ENCODE results near the gene DOHH.

The DOHH gene

DNA sequence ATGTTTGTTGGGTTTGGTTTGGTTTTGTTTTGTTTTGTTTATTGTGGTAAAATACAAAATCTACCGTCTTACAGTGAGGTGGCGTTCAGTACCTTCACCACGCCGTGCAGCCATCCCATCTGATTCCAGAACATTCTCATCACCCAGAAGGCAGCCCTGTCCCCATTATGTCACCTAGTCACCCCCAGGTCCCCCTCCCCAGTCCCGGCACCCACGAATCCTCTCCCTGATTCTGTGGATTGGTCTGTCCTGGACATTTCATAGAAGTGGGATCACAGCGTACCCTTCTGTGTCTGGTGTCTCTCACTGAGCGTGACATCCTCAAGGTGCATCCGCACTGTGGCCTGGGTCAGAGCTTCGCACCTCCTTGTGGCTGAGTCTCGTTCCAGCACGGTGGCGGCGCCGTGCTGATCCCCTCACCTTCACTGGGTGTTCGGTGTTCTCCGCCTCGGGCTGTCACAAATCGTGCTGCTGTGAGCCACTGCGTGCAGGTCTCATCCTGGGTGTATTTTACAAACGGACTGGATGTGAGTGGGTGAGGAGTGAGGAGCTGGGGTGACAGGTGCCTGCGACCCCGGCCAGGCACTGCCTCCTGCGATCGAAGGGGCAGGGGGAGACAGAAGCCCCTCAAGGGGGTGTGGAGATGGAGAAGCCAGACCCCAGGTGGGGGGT, 37.9 kb upstream of the DOHH start:
- Histone ChIP-seq H3K36me3 (replicated peaks) (peaks cover 38% of the 10 kb centered on the region), H3K4me3 (no peak overlapping the region), H3K9me3 (no peaks in the 10 kb centered on the region), H3K27me3 (ENCODE audit: low read depth) (no peaks in the 10 kb centered on the region), H3K4me1 (no peaks in the 10 kb centered on the region)
- DNase-seq (ENCODE audit: low spot score in 2 of 2) = no peak
- in situ Hi-C loops (cut with MboI; ENCODE audit: low sequenced_read_pairs) = no loop called here

DNA sequence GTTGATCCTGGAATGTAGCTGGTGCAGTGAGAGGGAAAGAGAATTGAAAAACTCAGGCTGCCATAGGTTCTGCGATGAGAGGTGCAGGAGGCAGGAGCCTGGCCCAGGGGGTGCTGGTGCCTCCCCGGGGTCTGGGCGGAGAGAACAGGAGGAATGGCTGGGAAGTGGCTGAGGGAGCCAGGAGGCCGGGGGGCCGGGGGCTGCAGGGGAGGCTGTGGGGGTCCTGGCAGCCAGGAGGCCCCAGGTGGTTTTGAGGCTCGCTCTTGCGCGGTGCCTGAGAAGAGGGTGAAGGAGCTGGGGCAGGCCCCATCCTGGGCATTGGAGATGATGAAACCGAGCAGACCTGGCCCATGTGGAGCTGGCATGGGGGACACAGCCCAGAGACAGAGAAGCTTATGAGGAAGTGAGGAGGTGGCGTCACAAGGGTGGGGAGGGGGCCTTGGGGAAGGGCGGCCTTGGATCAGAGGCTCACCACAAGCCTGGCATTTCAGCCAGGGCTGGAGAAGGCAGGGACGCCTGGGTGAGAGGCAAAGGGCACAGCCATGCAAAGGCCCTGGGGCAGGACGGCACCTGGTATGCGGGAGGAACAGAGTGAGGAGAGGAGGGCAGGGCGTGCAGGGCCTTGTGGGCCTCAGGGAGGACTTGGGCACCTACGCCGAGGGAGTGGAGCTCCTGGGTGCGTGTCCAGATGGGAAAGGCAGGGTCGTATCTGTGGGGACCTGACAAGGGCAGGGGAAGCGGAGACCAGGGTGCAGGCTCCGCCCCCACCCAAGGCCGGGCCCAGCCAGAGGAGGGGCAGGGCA, 37.2 kb upstream of the DOHH start:
- Histone ChIP-seq H3K4me1 (no peaks in the 10 kb centered on the region), H3K4me3 (no peak overlapping the region), H3K36me3 (replicated peaks) (peaks cover 43% of the 10 kb centered on the region), H3K27me3 (ENCODE audit: low read depth) (no peaks in the 10 kb centered on the region), H3K9me3 (no peaks in the 10 kb centered on the region)
- in situ Hi-C loops (cut with MboI; ENCODE audit: low sequenced_read_pairs) = no loop called here
- no peak for DNase-seq (ENCODE audit: low spot score in 2 of 2)

DNA sequence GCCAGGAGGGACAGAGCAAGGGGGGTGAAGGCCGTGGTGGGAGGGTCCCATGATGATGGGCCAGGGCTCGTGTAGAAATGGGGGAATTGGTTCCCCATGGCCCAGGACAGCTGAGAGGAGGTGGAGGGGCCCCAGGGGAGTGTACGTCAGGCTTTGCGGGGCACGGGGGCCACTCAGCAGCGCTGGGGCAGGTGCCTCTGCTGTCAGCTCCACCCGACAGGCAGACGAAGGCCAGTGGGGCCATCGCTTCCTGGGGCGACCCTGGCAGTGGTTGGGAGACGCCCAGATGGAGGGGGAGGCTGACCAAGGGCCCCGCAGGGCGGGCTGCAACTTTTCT, 36.6 kb upstream of the DOHH start:
- in situ Hi-C loops (cut with MboI; ENCODE audit: low sequenced_read_pairs) = no loop called here
- DNase-seq (ENCODE audit: low spot score in 2 of 2) = no peak
- Histone ChIP-seq H3K36me3 (replicated peaks) (peaks cover 48% of the 10 kb centered on the region), H3K27me3 (ENCODE audit: low read depth) (no peaks in the 10 kb centered on the region), H3K4me3 (no peak overlapping the region), H3K9me3 (no peaks in the 10 kb centered on the region), H3K4me1 (no peaks in the 10 kb centered on the region)

DNA sequence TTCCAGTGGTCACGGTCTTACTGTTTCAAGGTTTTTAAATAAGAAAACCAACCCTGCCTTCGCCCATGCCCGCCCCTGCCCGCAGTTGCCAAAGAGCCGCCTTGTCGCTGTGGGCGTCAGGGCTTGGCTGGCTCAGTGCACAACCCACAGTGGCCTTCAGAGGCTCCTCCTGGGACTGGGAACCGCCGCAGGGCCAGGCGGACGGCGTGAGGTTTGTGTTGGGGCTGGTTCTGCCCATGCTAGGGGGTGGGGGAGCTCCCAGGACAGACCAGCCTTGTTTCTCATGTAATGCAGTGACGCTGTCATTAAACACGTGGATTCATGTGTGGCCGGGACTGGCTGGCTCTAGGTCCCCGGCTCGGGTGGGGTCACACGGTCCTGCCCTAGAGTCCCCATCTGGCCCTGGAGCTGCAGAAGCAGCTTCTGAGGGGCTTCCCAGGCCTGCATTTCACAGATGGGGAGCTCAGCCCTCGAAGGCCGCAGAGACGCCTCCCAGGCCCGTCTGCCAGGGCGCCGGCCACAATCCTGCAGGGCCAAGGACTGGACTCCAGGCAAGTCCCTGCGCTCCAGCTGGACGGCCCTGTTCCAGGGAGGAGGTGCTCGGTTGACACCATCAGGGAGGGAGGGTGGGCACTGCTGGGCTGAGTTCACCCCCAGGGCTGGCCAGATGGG, 36.1 kb upstream of the DOHH start:
- Histone ChIP-seq H3K4me1 (no peaks in the 10 kb centered on the region), H3K9me3 (no peaks in the 10 kb centered on the region), H3K4me3 (no peak overlapping the region), H3K27me3 (ENCODE audit: low read depth) (no peaks in the 10 kb centered on the region), H3K36me3 (replicated peaks) (peaks cover 53% of the 10 kb centered on the region)
- in situ Hi-C loops (cut with MboI; ENCODE audit: low sequenced_read_pairs) = no loop called here
- DNase-seq (ENCODE audit: low spot score in 2 of 2) = no peak

DNA sequence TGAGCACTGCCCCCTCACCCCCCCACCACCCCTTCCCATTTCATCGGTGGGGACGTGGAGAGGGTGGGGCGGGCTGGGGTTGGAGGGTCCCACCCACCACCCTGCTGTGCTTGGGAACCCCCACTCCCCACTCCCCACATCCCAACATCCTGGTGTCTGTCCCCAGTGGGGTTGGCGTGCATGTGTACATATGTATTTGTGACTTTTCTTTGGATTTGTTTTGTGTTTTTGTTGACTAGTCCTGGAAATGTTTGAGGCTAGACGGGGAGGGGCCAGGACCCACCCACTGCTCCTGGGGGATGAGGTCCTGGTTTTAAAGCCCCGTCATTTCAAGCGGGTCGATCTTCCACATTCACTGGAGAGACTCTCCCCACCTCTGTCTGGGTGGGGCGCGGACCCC, 35.5 kb upstream of the DOHH start:
- H3K4me3 ChIP-seq = no peak overlapping the region
- H3K36me3 ChIP-seq (replicated peaks) = peaks cover 59% of the 10 kb centered on the region
- H3K9me3 ChIP-seq = no peaks in the 10 kb centered on the region
- no peaks in the 10 kb centered on the region for H3K27me3 ChIP-seq (ENCODE audit: low read depth)
- no peaks in the 10 kb centered on the region for H3K4me1 ChIP-seq
- DNase-seq (ENCODE audit: low spot score in 2 of 2) = no peak
- in situ Hi-C loops (cut with MboI; ENCODE audit: low sequenced_read_pairs) = no loop called here

DNA sequence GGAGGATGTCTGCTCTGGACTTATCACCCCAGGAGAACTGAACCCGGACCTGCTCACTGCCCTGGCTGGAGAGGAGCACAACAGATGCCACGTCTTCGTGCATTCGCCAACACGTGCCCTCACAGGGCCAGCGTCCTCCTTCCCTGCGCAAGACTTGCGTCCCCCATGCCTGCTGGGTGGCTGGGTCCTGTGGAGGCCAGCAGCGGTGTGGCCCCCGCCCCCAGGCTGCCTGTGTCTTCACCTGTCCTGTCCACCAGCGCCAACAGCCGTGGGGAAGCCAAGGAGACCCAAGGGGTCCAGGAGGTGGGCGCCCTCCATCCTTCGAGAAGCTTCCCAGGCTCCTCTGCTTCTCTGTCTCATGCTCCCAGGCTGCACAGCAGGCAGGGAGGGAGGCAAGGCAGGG, 35.1 kb upstream of the DOHH start:
- H3K4me3 ChIP-seq = no peak overlapping the region
- in situ Hi-C loops (cut with MboI; ENCODE audit: low sequenced_read_pairs) = no loop called here
- H3K9me3 ChIP-seq = no peaks in the 10 kb centered on the region
- no peaks in the 10 kb centered on the region for H3K4me1 ChIP-seq
- no peak for DNase-seq (ENCODE audit: low spot score in 2 of 2)
- H3K36me3 ChIP-seq (replicated peaks) = peaks cover 63% of the 10 kb centered on the region
- H3K27me3 ChIP-seq (ENCODE audit: low read depth) = no peaks in the 10 kb centered on the region

DNA sequence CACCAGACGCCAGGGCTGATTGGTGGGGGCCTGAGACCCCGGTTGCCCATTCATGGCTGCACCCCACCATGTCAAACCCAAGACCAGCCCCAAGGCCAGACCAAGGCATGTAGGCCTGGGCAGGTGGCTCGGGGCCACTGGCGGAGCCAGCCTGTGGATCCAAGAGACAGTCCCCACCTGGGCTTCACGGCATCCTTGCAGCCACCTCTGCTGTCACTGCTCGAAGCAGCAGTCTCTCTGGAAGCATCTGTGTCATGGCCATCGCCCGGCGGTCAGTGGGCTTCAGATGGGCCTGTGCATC, 34.7 kb upstream of the DOHH start:
- no peak overlapping the region for H3K4me3 ChIP-seq
- no peaks in the 10 kb centered on the region for H3K9me3 ChIP-seq
- no peaks in the 10 kb centered on the region for H3K4me1 ChIP-seq
- no peak for DNase-seq (ENCODE audit: low spot score in 2 of 2)
- H3K36me3 ChIP-seq (replicated peaks) = peaks cover 64% of the 10 kb centered on the region
- in situ Hi-C loops (cut with MboI; ENCODE audit: low sequenced_read_pairs) = no loop called here
- no peaks in the 10 kb centered on the region for H3K27me3 ChIP-seq (ENCODE audit: low read depth)

DNA sequence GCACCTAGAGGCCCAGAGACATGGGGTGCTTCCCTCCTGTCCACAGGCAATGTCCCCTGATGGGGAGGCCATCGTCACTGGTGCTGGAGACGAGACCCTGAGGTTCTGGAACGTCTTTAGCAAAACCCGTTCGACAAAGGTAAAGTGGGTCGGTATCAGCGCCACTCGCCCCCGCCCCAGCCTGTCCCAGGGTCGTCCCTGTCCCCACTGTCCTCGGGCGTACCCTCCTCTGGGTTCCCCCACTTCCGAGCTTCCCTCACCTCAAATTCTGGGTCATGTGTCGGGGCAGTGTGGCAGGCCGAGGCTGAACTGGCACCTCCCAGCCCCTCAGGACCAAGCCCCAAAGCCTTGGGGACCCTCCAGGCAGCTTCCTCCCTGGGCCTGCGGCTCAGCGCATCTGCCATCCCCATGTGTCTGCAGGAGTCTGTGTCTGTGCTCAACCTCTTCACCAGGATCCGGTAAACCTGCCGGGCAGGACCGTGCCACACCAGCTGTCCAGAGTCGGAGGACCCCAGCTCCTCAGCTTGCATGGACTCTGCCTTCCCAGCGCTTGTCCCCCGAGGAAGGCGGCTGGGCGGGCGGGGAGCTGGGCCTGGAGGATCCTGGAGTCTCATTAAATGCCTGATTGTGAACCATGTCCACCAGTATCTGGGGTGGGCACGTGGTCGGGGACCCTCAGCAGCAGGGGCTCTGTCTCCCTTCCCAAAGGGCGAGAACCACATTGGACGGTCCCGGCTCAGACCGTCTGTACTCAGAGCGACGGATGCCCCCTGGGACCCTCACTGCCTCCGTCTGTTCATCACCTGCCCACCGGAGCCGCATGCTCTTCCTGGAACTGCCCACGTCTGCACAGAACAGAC, 34.1 kb upstream of the DOHH start:
- DNase-seq (ENCODE audit: low spot score in 2 of 2) = no peak
- Histone ChIP-seq H3K27me3 (ENCODE audit: low read depth) (no peaks in the 10 kb centered on the region), H3K4me3 (no peak overlapping the region), H3K4me1 (no peaks in the 10 kb centered on the region), H3K36me3 (replicated peaks) (peaks cover 62% of the 10 kb centered on the region), H3K9me3 (no peaks in the 10 kb centered on the region)
- in situ Hi-C loops (cut with MboI; ENCODE audit: low sequenced_read_pairs) = no loop called here

DNA sequence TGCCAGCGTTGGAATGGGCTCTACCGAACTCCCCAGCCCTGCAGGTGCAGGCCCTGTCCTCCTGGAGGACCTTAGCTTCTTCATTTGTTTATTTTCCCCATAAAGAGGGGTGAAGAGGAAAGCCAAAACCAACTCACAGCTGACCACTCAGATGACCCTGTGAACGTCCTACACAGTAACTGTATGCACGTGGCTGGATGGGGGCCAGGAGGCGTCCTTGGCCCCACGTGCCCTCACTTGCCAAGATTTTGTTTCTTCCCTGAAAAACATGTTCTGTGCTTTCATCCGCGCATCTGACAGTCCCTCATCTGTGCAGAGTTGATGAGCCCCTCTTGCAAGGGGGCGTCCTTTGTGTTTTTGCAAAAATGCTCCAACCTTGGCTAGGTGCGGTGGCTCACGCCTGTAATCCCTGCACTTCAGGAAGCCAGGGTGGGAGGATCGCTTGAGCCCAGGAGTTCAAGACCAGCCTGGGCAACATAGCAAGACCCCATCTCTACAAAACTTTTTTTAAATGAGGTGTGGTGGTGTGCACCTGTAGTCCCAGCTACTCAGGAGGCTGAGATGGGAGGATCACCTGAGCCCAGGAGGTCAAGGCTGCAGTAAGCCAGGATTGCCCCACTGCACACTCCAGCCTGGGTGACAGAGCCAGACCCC, 33.2 kb upstream of the DOHH start:
- H3K4me1 ChIP-seq = no peaks in the 10 kb centered on the region

DNA sequence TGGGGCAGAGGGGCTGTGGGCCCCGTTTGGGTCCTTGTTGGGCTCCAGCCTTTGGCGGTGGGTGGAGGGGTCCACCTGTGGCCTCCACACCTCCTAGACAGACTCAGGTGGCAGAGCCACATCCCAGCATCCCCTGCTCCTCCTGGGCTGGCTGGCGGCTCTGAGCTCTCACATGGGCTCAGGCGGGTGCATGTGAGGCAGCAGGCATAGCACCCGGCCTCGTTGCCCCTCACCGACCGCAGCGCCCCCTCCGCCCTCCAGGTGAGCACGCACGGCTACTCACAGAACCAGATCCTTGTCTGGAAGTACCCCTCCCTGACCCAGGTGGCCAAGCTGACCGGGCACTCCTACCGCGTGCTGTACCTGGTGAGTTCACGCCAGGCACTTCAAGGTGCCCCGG, 32.6 kb upstream of the DOHH start:
- no peak for DNase-seq (ENCODE audit: low spot score in 2 of 2)
- no peak overlapping the region for H3K4me3 ChIP-seq
- H3K27me3 ChIP-seq (ENCODE audit: low read depth) = no peaks in the 10 kb centered on the region
- H3K4me1 ChIP-seq = no peaks in the 10 kb centered on the region
- no peaks in the 10 kb centered on the region for H3K9me3 ChIP-seq
- peaks cover 57% of the 10 kb centered on the region for H3K36me3 ChIP-seq (replicated peaks)
- in situ Hi-C loops (cut with MboI; ENCODE audit: low sequenced_read_pairs) = no loop called here

More for the DNA sequence above, 33.2 kb upstream of the DOHH start:
- Histone ChIP-seq H3K9me3 (no peaks in the 10 kb centered on the region), H3K36me3 (replicated peaks) (peaks cover 60% of the 10 kb centered on the region), H3K27me3 (ENCODE audit: low read depth) (no peaks in the 10 kb centered on the region), H3K4me3 (no peak overlapping the region)
- in situ Hi-C loops (cut with MboI; ENCODE audit: low sequenced_read_pairs) = no loop called here
- no peak for DNase-seq (ENCODE audit: low spot score in 2 of 2)

DNA sequence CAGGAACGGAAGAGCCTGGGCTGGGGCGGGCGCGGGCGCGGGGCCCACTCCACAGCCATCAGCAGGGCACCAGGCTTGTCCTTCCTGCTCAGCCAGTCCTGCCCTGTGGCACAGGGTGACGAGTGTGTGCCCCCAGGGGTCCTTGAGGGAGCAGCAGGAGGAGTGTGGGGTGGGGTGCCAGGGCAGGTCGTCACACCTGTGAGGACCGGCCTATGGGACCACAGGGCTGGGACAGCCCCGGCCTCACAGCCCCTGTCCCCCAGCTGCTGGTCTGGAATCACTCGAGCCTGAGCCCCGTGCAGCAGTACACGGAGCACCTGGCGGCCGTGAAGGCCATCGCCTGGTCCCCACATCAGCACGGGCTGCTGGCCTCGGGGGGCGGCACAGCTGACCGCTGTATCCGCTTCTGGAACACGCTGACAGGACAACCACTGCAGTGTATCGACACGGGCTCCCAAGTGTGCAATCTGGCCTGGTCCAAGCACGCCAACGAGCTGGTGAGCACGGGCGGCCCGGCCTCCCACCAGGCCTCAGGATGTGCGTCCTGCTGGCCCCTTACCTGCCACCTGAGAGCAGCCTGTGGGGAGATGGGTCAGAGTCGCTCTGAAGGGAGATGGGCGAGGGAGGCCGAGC, 31.8 kb upstream of the DOHH start:
- H3K27me3 ChIP-seq (ENCODE audit: low read depth) = no peaks in the 10 kb centered on the region
- H3K4me3 ChIP-seq = no peak overlapping the region
- DNase-seq (ENCODE audit: low spot score in 2 of 2) = no peak
- H3K36me3 ChIP-seq (replicated peaks) = peaks cover 59% of the 10 kb centered on the region
- H3K4me1 ChIP-seq = no peaks in the 10 kb centered on the region
- no peaks in the 10 kb centered on the region for H3K9me3 ChIP-seq
- in situ Hi-C loops (cut with MboI; ENCODE audit: low sequenced_read_pairs) = no loop called here

DNA sequence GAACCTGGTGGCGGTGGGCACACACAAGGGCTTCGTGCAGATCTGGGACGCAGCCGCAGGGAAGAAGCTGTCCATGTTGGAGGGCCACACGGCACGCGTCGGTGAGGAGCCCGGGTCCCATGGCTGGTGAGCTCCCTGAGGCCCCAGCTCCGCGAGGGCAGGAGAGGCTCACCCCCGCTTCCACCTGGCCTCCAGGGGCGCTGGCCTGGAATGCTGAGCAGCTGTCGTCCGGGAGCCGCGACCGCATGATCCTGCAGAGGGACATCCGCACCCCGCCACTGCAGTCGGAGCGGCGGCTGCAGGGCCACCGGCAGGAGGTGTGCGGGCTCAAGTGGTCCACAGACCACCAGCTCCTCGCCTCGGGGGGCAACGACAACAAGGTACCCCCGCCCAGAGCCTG, 31.2 kb upstream of the DOHH start:
- Histone ChIP-seq H3K4me1 (no peaks in the 10 kb centered on the region), H3K27me3 (ENCODE audit: low read depth) (no peaks in the 10 kb centered on the region), H3K4me3 (no peak overlapping the region), H3K36me3 (replicated peaks) (peaks cover 64% of the 10 kb centered on the region), H3K9me3 (no peaks in the 10 kb centered on the region)
- in situ Hi-C loops (cut with MboI; ENCODE audit: low sequenced_read_pairs) = no loop called here
- no peak for DNase-seq (ENCODE audit: low spot score in 2 of 2)

DNA sequence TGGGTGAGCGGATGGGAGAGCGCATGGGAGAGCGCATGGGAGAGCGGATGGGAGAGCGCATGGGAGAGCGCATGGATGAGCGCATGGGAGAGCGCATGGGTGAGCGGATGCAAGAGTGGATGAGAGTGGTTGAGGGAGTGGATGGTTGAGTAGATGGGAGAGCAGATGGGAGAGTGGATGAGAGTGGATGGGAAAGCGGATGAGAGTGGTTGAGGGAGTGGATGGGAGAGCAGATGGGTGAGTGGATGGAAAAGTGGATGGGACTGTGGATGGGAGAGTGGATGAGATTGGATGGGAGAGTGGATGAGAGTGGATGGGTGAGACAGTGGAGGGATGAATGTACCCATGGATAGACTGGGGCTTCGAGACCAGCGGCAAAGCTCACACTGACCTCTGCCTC, 29.9 kb upstream of the DOHH start:
- H3K4me3 ChIP-seq = no peak overlapping the region
- no peak for DNase-seq (ENCODE audit: low spot score in 2 of 2)
- in situ Hi-C loops (cut with MboI; ENCODE audit: low sequenced_read_pairs) = no loop called here
- peaks cover 66% of the 10 kb centered on the region for H3K36me3 ChIP-seq (replicated peaks)
- H3K9me3 ChIP-seq = no peaks in the 10 kb centered on the region
- no peaks in the 10 kb centered on the region for H3K27me3 ChIP-seq (ENCODE audit: low read depth)
- no peaks in the 10 kb centered on the region for H3K4me1 ChIP-seq
